GM10248 (cell line): Measurements from ENCODE around the gene AKAP12.

Experiments used
- CTCF ChIA-PET: fragments of 300-600 bp; sonication (Branson Sonifier 250); formaldehyde crosslinking; extraction: SDS; loops from one replicate; lab custom pipeline; 2021; ENCODE audit warnings: antibody characterized with exemption; lab: Yijun Ruan, JAX
- POLR2A ChIA-PET: fragments of 350-650 bp; sonication (Branson Sonifier 250); formaldehyde crosslinking; extraction: SDS; loops from one replicate; lab custom pipeline; 2020; ENCODE audit warnings: antibody characterized with exemption; lab: Yijun Ruan, JAX
- DNase-seq: peaks from one replicate; pipeline ENCODE4 v3.0.0; 2012; ENCODE audit errors: extremely low spot score
- TF ChIP-seq, protein P1 (sequence below): IDR thresholded peaks from 2 replicates; pipeline ENCODE4 v1.5.1; 2012; ENCODE audit warnings: mild to moderate bottlenecking, low read depth; ENCODE audit errors: extremely low read depth, missing control alignments, control extremely low read depth

AKAP12 gene

DNA sequence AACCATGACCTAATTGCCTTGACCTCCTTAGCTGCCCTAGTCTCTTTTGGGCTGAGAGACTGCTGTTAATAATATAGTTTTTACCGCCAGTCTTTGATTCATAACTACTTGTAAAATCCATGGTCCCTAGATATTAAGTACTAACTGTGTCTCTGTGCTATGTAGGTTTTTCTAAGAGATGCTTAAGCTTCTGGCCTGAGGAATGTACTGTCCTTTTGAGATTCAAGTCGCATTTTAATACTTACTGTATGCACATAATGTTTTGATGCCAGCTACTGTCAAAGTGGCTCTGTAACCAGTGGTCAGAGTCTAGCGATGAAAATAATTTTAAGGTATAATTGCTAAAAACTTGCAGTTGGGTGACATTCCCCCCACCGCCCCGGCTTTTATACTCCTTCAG, 2.1 kb downstream of the AKAP12 start:
- CTCF ChIA-PET, result interaction anchor here (1.3 kb wide), 1 partner anchor 11 kb away, joined by 3 read pairs; no protein-coding TSS in a partner anchor
- TF ChIP-seq, protein P1, sequence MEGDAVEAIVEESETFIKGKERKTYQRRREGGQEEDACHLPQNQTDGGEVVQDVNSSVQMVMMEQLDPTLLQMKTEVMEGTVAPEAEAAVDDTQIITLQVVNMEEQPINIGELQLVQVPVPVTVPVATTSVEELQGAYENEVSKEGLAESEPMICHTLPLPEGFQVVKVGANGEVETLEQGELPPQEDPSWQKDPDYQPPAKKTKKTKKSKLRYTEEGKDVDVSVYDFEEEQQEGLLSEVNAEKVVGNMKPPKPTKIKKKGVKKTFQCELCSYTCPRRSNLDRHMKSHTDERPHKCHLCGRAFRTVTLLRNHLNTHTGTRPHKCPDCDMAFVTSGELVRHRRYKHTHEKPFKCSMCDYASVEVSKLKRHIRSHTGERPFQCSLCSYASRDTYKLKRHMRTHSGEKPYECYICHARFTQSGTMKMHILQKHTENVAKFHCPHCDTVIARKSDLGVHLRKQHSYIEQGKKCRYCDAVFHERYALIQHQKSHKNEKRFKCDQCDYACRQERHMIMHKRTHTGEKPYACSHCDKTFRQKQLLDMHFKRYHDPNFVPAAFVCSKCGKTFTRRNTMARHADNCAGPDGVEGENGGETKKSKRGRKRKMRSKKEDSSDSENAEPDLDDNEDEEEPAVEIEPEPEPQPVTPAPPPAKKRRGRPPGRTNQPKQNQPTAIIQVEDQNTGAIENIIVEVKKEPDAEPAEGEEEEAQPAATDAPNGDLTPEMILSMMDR, result no peak
- POLR2A ChIA-PET, result no interaction called here
- DNase-seq, result no peak

DNA sequence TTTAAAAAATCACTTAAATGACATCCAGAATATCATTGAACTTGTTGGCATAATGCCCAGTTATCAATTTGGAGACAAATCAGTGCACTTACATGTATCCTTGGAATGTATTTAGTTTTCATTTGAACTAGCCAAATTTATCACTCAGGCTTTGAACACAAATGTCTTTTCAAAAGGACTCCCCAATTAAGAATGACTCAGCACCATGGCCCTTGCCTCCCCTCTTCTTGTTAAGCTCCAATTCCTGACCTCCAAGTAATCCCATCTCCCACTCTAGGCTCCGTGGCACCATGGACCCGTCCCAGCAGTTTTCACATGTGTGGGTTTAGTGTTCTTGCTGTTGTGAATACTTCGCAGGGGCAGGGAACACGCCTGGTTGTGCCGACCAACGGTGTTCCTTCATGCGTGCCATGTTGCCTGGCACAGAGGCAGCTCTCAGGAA, 2.7 kb downstream of the AKAP12 start:
- TF ChIP-seq, protein P1, result no peak
- DNase-seq, result no peak
- ChIA-PET POLR2A (no interaction called here), CTCF (interaction anchor here (1.3 kb wide), 1 partner anchor 12 kb away, joined by 3 read pairs; no protein-coding TSS in a partner anchor)

DNA sequence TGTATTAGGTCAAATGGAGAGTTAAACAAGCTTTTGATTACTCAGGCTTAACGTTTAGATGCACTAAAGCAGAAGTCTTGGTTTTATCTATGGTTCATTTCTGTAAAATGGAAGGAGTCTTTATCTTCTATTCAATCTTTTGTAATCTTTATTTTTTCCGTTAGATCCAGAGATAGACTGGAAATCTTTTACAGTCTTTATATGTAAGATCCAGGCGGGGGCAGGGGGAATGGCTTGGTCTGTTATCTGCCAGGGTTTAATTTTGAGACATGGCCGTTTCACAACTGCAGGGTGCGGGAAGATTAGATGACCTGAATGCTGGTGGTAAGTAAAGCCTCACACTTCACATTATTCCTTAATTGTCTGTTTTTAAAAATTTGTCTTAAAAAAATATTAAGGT, 3.7 kb downstream of the AKAP12 start:
- POLR2A ChIA-PET, result no interaction called here
- TF ChIP-seq, protein P1, result no peak
- CTCF ChIA-PET, result interaction anchor here (0.9 to 1.3 kb wide), 2 partner anchors 10 to 13 kb away, joined by 3 read pairs; no protein-coding TSS in a partner anchor
- DNase-seq, result no peak

DNA sequence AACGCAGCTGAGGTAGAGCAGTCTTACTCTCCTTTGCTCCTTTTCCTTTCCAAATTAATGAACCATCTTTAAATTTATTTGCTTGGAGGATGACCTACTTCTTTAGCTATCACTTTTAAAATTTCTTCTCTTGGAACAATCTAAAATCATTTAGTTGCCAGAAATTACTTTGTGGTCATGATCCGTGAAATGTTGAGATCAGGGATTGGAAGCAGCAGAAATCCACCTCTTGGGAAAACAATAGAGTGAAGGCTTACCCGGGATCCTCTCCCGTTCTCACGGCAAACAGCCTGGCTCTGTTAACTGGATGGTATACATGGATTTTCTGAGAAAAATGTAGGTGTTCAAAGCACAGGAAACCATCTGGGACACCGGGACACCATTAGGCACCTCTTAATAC, 7.7 kb downstream of the AKAP12 start:
- CTCF ChIA-PET, result interaction anchor here (1.1 kb wide), 1 partner anchor 221 kb away, joined by 3 read pairs; no protein-coding TSS in a partner anchor

DNA sequence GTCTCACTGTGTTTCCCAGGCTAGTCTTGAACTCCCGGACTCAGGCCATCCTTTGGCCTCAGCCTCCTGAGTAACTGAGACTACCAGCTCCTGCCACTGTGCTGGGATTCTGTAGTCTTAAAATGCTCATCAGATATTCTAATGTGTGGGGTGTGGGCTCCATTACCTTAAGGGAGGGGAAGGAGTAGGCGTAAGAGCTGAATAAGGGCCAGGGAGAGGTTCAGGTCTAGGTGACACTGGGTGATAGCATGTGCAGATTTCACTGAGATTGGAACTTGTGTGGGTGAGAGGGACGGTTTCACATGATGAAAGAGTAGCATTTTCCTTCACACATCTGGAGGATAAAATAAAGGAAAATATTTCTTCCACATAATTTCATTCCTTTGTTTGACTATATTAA, 8.5 kb downstream of the AKAP12 start:
- no peak for DNase-seq
- POLR2A ChIA-PET, result interaction anchor here (0.6 kb wide), 1 partner anchor 385 kb away, joined by 7 read pairs; no protein-coding TSS in a partner anchor
- TF ChIP-seq, protein P1, result no peak
- CTCF ChIA-PET, result interaction anchor here (1.1 to 1.2 kb wide), 2 partner anchors 69 to 222 kb away, joined by 3 read pairs; no protein-coding TSS in a partner anchor

More for the DNA sequence above, 7.7 kb downstream of the AKAP12 start:
- POLR2A ChIA-PET, result no interaction called here
- no peak for DNase-seq
- TF ChIP-seq, protein P1, result no peak

DNA sequence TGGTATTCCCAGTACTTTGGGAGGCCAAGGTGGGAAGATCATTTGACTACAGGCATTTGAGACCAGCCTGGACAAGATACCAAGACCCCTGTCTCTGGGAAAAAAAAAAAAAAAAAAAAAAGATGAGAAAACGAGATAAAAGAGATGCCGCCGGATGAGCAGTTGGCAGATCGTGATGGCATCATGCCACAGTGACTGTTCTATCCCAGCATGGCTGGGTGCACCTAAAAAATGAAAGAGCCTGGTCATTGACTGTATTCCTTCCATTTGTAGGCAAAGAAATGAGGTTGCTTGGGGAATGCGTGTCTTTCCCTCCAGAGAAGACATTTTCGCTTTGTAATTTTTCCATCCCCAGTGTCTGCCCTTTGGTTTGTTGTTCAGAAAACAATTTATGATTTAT, 12.9 kb downstream of the AKAP12 start:
- TF ChIP-seq, protein P1, result no peak
- CTCF ChIA-PET, result no interaction called here
- POLR2A ChIA-PET, result no interaction called here
- no peak for DNase-seq
